ENCODE measurements around the gene ABCA1.
A peak's percentile ranks its signal among the peaks of the same experiment; 100 is the strongest.

Gene ABCA1

GRCh38 chr9:104885818-104886709, 41.9 kb downstream of the ABCA1 start:
- no peak for ATAC-seq (replicated peaks)
- no peak overlapping the region for H3K4me3 Mint-ChIP-seq
- H3K9me3 Mint-ChIP-seq = no peaks in the 10 kb centered on the region
- no peaks in the 10 kb centered on the region for H3K4me1 Mint-ChIP-seq (ENCODE audit: low read depth in 2 of 2)
- no peak overlapping the region for H3K27ac Mint-ChIP-seq
- no peaks in the 10 kb centered on the region for H3K27me3 Mint-ChIP-seq
- no peak for DNase-seq
- H3K36me3 Mint-ChIP-seq (ENCODE audit: insufficient read depth) = peaks cover 38% of the 10 kb centered on the region

GRCh38 chr9:104883169-104883568, 44.8 kb downstream of the ABCA1 start:
- DNase-seq = no peak
- Mint-ChIP-seq H3K9me3 (no peaks in the 10 kb centered on the region), H3K4me3 (no peak overlapping the region), H3K27me3 (no peaks in the 10 kb centered on the region), H3K4me1 (ENCODE audit: low read depth in 2 of 2) (no peaks in the 10 kb centered on the region), H3K27ac (peak overlapping the region in 1 of 2 donors; percentile 79), H3K36me3 (ENCODE audit: insufficient read depth) (peaks cover 35% of the 10 kb centered on the region)
- ATAC-seq (replicated peaks) = no peak

- no peak overlapping the region for H3K4me3 Mint-ChIP-seq
- H3K36me3 Mint-ChIP-seq (ENCODE audit: insufficient read depth) = peaks cover 29% of the 10 kb centered on the region
- H3K9me3 Mint-ChIP-seq = no peaks in the 10 kb centered on the region
- H3K27ac Mint-ChIP-seq = peak overlapping the region in 1 of 2 donors; percentile 79
- DNase-seq = no peak
- H3K27me3 Mint-ChIP-seq = no peaks in the 10 kb centered on the region
- H3K4me1 Mint-ChIP-seq (ENCODE audit: low read depth in 2 of 2) = no peaks in the 10 kb centered on the region
- no peak for ATAC-seq (replicated peaks)
Measured at GRCh38 chr9:104882566-104882965, 45.4 kb downstream of the ABCA1 start.

GRCh38 chr9:104882086-104882485, 45.9 kb downstream of the ABCA1 start:
- Mint-ChIP-seq H3K4me1 (ENCODE audit: low read depth in 2 of 2) (no peaks in the 10 kb centered on the region), H3K4me3 (no peak overlapping the region), H3K27me3 (no peaks in the 10 kb centered on the region), H3K9me3 (no peaks in the 10 kb centered on the region), H3K36me3 (ENCODE audit: insufficient read depth) (peaks cover 25% of the 10 kb centered on the region), H3K27ac (no peak overlapping the region)
- ATAC-seq (replicated peaks) (no peak), DNase-seq (no peak)

GRCh38 chr9:104879555-104880309, 48.2 kb downstream of the ABCA1 start:
- Mint-ChIP-seq H3K4me1 (ENCODE audit: low read depth in 2 of 2) (no peaks in the 10 kb centered on the region), H3K9me3 (no peaks in the 10 kb centered on the region), H3K36me3 (ENCODE audit: insufficient read depth) (peaks cover 22% of the 10 kb centered on the region), H3K27ac (no peak overlapping the region), H3K27me3 (no peaks in the 10 kb centered on the region), H3K4me3 (no peak overlapping the region)
- no peak for DNase-seq
- ATAC-seq (replicated peaks) = no peak

- Mint-ChIP-seq H3K4me1 (ENCODE audit: low read depth in 2 of 2) (no peaks in the 10 kb centered on the region), H3K36me3 (ENCODE audit: insufficient read depth) (peaks cover 10% of the 10 kb centered on the region), H3K27me3 (no peaks in the 10 kb centered on the region), H3K27ac (no peak overlapping the region), H3K4me3 (no peak overlapping the region), H3K9me3 (no peaks in the 10 kb centered on the region)
- no peak for DNase-seq
- no peak for ATAC-seq (replicated peaks)
Measured at GRCh38 chr9:104876587-104876986, 51.4 kb downstream of the ABCA1 start.

- H3K4me1 Mint-ChIP-seq (ENCODE audit: low read depth in 2 of 2) = no peaks in the 10 kb centered on the region
- H3K9me3 Mint-ChIP-seq = no peaks in the 10 kb centered on the region
- no peak overlapping the region for H3K4me3 Mint-ChIP-seq
- H3K27me3 Mint-ChIP-seq = no peaks in the 10 kb centered on the region
- H3K27ac Mint-ChIP-seq = peak overlapping the region in 1 of 2 donors; percentile 26
- no peak for ATAC-seq (replicated peaks)
- DNase-seq = no peak
- H3K36me3 Mint-ChIP-seq (ENCODE audit: insufficient read depth) = peaks cover 8% of the 10 kb centered on the region
Measured at GRCh38 chr9:104875897-104876296, 52.1 kb downstream of the ABCA1 start.

GRCh38 chr9:104875320-104875719, 52.6 kb downstream of the ABCA1 start:
- peaks cover 13% of the 10 kb centered on the region for H3K36me3 Mint-ChIP-seq (ENCODE audit: insufficient read depth)
- no peak for ATAC-seq (replicated peaks)
- H3K4me1 Mint-ChIP-seq (ENCODE audit: low read depth in 2 of 2) = no peaks in the 10 kb centered on the region
- no peak for DNase-seq
- no peaks in the 10 kb centered on the region for H3K27me3 Mint-ChIP-seq
- peak overlapping the region in 1 of 2 donors; percentile 26 for H3K27ac Mint-ChIP-seq
- H3K9me3 Mint-ChIP-seq = no peaks in the 10 kb centered on the region
- H3K4me3 Mint-ChIP-seq = no peak overlapping the region

GRCh38 chr9:104873489-104873850, 54.5 kb downstream of the ABCA1 start:
- Mint-ChIP-seq H3K4me3 (no peak overlapping the region), H3K9me3 (no peaks in the 10 kb centered on the region), H3K36me3 (ENCODE audit: insufficient read depth) (peaks cover 13% of the 10 kb centered on the region), H3K4me1 (ENCODE audit: low read depth in 2 of 2) (no peaks in the 10 kb centered on the region), H3K27me3 (peaks cover 0 to 6% of the 10 kb centered on the region in 2 donors), H3K27ac (no peak overlapping the region)
- DNase-seq = no peak
- ATAC-seq (replicated peaks) = no peak

- Mint-ChIP-seq H3K4me3 (no peak overlapping the region), H3K36me3 (ENCODE audit: insufficient read depth) (peaks cover 11% of the 10 kb centered on the region), H3K27ac (no peak overlapping the region), H3K4me1 (ENCODE audit: low read depth in 2 of 2) (no peaks in the 10 kb centered on the region), H3K9me3 (no peaks in the 10 kb centered on the region), H3K27me3 (peaks cover 0 to 9% of the 10 kb centered on the region in 2 donors)
- DNase-seq (no peak), ATAC-seq (replicated peaks) (peak; percentile 39)
Measured at GRCh38 chr9:104872656-104873488, 55.1 kb downstream of the ABCA1 start.

- H3K9me3 Mint-ChIP-seq = no peaks in the 10 kb centered on the region
- H3K4me1 Mint-ChIP-seq (ENCODE audit: low read depth in 2 of 2) = no peaks in the 10 kb centered on the region
- peaks cover 0 to 10% of the 10 kb centered on the region in 2 donors for H3K27me3 Mint-ChIP-seq
- no peak for DNase-seq
- ATAC-seq (replicated peaks) = no peak
- no peak overlapping the region for H3K27ac Mint-ChIP-seq
- peaks cover 11% of the 10 kb centered on the region for H3K36me3 Mint-ChIP-seq (ENCODE audit: insufficient read depth)
- no peak overlapping the region for H3K4me3 Mint-ChIP-seq
Measured at GRCh38 chr9:104871961-104872527, 55.9 kb downstream of the ABCA1 start.

- DNase-seq (no peak), ATAC-seq (replicated peaks) (no peak)
- H3K4me3 Mint-ChIP-seq = no peak overlapping the region
- peaks cover 8% of the 10 kb centered on the region for H3K36me3 Mint-ChIP-seq (ENCODE audit: insufficient read depth)
- H3K27ac Mint-ChIP-seq = no peak overlapping the region
- H3K4me1 Mint-ChIP-seq (ENCODE audit: low read depth in 2 of 2) = no peaks in the 10 kb centered on the region
- no peaks in the 10 kb centered on the region for H3K9me3 Mint-ChIP-seq
- peaks cover 0 to 15% of the 10 kb centered on the region in 2 donors for H3K27me3 Mint-ChIP-seq
Measured at GRCh38 chr9:104869811-104870210, 58.1 kb downstream of the ABCA1 start.
